HG03571 (cell line): ENCODE data around the gene HTR3D.
A peak's percentile ranks its signal among the peaks of the same experiment; 100 is the strongest.
"Not testable (repeated sequence)": the region's sequence is repeated elsewhere in the genome, so short reads cannot be mapped to it uniquely, and the experiment has no call there.

Experiments
- ATAC-seq: cut with Tn5 transposase; IDR thresholded peaks from one replicate; pipeline ENCODE4 v1.9.1; 2021; ENCODE audit not compliant: unreplicated experiment

Gene HTR3D

DNA sequence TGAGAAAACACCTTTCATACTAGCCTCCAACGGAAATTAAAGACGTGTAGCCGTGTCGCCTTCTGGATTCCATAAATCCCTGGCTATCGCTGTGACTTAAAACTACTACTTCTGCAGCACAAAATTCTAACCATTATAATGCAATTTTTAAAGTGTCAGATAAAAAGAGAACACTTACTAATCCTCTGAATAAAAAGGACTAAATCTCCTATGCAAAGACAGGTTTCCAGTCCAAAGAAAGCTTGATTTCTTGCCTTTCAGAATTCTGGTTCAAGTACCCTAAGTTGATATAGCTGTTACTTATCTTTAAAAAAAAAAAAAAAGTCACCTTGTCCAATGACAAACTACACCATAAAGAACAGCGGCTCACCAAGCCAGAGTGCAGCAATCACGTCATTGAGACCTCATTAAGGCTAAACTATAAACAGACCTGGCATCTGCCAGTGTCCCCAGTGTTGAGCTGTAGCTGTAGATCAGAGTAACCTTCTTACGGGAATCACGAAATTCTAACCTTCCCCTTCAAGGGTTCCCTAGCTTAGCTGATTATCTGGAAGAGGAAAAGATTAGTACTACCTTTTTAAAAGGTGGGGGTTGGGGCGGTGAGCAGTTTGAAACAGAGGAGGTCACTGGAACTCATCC, 16.0 kb upstream of the HTR3D start:
- no peak for ATAC-seq

DNA sequence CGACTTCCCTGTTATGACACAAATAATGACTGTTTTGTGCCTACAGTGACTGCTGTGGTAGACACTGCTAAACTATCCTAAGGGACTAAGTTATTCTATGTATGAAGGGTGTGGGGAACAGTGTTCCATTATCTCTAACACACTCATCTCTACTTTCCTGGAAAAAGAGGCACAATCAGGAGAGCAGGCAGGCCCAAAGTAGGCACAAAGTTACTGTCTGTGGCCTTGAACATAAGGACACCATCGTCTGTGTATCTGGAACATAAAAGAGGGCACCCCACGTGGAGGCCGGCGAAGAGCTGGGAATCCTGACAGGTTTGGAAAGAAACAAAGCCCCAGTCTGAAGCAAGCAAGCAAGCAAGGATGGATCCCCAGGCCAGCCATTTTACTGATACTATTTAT, 15.4 kb upstream of the HTR3D start:
- ATAC-seq, result no peak

DNA sequence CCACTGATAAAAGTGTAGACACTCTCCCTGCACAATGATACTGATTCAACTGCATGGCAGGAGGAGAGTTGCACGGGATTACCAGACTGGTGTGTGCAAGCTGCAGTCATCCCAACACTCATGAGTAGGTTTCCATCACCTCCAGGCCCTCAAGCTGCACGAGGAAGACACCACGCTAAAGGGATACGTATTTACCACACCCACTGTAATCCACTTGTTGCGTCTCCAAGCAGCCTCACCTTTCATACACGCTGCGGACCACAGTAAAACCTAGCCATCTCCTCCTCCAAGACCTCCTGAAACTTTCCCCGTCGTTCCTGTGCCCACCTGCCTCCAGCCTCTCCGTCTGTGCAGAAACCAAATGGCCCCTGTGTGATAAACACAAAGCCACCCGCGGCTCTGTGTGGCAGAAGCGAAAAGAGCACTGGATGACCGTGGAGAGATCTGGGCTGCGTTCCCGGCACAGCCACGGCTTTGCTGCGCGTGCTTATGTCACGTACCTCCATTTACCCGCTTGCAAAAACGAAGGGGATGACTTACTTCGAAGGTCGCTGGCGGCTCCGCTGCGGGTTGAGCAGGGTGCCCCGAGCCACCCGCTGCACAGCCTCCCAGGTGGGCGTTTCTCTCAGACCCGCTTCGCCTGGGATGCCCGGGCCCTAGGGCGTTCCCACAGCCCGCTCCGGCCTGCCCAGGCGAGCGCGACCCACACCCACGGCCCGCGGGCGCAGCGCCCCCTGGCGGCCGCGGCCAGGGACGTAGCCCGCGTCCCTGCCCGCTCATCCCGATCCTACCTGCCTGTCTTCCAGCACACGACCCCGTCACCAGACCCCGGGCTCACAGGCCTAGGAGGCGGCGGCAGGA, 14.5 kb upstream of the HTR3D start:
- peak; percentile 81 for ATAC-seq

DNA sequence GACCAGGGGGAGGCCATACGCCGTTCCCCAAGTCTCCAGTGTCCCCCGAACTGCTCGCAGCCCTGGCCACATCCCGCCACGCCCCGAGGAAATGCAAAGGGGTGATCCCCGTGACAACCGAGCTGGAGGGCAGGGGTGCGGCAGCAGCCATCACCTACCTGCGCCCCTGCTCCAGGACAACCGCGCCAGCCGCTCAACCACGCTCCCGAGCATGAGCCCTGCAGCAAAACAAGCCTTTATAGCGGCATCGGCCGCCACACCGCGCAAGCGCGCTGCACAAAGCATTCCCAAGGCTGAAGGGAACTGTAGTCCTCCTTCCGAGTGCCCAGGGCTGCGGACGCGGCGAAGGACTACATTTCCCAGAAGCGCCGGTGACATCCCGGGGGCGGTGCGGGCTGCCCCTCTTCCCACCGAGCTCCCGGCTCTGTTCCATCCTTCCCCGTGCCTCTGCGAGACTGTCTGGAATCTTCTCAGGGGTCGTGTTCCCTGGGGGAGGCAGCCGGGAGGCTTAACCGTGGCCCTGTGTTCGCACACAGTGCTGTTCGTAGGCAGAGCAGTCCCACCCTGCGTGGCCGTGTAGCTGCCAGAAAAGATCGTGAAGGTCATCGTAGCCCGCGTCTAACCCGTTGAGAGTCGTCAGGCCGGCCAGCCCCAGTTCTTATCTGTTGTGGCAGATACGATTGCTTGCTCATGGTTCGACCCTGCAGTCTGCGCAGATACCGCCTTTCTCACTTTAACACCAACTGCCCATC, 13.7 kb upstream of the HTR3D start, which contains the start of gene ABCC5:
TSS of gene ABCC5 (minus strand) at position 213 of the 752 bp plus-strand sequence. CDS start 3,492 bp downstream, outside the sequence.
- peak; percentile 95 for ATAC-seq

DNA sequence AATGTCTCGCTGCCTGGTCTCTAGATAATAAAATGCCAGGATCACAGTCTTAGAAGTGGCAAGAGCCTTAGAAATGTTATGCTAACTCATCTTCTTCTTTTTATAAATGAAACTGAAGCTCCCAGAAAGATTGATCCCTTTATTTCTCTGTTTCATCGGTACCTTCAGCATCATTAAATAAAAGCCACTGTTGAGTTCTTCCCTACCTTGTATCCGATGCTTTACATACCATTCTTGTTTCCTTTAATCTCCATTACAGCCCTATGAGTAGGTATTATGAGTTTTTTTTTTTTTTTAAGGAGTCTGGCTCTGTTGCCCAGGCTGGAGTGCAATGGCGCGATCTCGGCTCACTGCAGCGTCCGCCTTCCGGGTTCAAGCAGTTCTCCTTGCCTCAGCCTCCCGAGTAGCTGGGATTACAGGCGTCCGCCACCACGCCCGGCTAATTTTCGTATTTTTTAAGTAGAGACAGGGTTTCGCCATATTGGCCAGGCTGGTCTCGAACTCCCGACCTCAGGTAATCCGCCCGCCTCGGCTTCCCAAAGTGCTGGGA, 13.0 kb upstream of the HTR3D start:
- no peak for ATAC-seq

DNA sequence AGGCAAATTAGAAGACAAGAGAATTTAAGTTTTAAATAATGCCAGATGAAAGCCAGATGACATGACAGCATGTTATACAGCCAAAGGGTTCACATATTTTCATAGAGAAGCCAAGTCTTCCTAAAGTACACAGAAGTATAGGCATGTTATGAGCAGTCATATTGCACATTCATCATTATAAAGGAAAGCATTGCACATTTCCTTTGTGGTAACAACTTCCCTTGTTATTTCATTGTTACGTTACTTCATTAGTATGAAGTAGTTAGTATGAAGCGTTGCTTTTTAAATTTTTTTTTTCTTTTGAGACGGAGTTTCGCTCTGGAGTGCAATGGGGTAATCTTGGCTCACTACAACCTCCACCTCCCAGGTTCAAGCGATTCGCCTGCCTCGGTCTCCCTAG, 9.2 kb upstream of the HTR3D start:
- ATAC-seq, result no peak

DNA sequence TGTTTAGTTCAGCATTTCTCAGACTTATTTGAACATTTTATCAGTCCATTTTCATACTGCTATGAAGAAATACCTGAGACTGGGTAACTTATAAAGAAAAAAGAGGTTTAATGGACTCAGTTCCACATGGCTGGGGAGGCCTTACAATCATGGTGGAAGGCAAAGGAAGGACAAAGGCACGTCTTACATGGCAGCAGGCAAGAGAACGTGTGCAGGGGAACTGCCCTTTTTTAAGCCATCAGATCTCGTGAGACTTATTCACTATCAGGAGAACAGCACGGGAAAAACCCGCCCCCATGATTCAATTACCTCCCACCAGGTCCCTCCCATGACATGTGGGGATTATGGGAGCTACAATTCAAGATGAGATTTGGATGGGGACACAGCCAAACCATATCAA, 6.3 kb upstream of the HTR3D start:
- not testable (repeated sequence) for ATAC-seq

DNA sequence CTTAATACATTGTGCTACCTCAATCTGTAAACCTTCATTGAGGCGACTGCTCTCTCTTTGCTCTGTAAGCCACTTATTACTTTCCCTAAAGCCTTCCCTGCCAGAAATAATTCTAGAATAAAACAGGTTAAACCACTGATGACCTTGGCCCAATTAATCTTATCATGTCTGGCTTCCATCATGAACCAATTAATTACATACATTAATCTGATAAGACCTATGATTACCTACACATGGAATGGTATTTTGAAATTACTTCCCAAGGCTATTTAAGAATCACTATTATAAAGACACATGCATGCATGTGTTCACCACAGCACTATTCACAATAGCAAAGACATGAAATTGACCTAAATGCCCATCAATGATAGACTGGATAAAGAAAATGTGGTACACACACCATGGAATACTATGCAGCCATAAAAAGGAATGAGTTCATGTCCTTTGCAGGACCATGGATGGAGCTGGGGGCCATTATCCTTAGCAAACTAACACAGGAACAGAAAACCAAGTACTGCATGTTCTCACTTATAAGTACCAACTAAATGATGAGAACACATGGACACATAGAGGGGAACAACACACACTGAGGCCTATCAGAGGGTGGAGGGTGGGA, 3.2 kb upstream of the HTR3D start:
- not testable (repeated sequence) for ATAC-seq

DNA sequence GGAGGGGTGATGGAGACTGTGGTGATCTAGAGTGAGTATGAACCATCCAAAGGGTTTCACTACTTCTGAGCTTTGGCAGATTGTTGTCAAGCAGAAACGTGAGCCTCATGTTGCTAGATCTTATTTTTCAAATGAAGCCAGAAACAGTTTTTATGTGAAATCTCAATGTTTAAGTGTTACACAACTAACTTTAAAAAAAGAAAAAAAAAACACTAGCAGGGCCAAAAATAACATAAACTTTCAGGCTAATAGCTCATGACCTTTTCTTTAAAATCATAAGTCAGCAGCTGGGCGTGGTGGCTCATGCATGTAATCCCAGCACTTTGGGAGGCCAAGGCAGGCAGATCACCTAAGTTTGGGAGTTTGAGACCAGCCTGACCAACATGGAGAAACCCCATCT, 2.1 kb upstream of the HTR3D start:
- ATAC-seq, result no peak

DNA sequence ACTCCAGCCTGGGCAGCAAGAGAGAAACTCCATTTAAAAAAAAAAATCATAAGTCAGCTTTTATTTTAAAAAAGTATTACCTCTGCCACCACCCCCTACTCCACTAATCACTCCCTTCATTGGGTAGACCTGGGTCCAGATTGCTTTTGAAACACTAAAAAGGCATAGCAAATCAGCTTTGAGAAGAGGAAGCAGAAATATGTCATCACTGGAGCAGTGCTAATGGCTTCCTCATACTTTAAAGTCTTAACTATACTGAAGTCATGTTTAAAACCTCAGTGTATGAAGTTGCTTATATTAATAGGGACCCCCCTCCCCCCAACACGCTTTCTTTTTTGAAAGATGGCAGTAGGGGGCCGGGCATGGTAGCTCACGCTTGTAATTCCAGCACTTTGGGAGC, 1.0 kb upstream of the HTR3D start:
- ATAC-seq, result no peak

DNA sequence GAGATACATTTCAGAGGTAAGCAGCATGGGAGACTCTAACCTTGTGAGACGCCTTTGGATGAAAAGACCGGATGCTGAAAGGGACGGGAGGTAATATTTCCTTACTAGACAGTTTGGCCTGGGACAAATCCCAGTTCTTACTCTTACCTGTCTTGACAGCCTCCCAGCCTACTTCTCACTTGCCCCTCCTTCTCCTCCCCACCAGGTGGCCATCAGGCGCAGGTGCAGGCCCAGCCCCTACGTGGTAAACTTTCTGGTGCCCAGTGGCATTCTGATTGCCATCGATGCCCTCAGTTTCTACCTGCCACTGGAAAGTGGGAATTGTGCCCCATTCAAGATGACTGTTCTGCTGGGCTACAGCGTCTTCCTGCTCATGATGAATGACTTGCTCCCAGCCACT, 6.3 kb downstream of the HTR3D start:
- ATAC-seq, result no peak

DNA sequence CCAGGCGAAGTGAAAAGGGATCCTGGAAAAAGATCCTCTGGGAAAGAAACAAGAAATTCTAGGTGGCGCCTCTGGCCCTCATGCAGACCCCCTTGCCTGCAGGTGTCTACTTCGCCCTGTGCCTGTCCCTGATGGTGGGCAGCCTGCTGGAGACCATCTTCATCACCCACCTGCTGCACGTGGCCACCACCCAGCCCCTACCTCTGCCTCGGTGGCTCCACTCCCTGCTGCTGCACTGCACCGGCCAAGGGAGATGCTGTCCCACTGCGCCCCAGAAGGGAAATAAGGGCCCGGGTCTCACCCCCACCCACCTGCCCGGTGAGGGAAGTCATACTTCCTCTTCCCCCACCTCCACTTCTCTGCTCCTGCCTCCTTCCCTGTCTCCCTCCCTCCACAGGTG, 6.8 kb downstream of the HTR3D start:
- not testable (repeated sequence) for ATAC-seq

DNA sequence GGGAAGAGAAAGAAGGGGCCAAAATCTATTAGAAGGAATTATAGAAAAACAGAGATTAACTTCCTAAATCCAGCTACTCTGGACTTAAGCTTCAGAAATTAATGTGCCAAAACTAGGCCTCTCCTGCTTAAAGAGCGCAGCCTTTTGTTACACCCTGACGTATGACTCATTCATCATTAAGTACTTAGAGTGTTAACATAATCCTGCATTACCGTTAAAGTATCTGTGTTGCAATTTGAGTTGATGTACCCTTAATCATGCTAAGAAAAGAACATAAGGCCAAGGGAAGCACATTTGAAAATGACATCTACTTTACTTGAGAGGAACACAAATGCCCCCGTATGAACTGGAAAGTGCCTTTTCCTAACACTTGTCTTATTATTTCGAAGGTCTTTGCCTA, 7.9 kb downstream of the HTR3D start:
- ATAC-seq, result no peak

DNA sequence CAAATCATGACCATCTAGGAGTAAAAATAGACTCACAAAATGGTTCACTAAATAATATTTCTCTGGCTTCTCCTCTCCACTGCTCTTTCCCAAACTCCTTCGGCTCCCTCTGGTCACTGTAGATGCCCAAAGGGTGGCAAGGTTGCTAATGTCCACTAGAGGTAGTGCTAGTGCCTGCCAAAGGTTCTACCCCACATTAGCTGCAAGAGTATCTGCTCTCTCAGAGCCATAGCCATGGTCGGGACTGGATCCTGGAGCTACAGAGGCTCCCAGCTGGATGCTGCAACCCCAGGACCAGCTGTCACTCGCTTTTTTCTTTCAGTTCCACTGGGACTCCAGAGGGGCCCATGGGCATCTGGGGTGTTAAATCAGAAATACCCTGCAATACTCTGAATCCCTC, 8.5 kb downstream of the HTR3D start:
- ATAC-seq, result no peak

DNA sequence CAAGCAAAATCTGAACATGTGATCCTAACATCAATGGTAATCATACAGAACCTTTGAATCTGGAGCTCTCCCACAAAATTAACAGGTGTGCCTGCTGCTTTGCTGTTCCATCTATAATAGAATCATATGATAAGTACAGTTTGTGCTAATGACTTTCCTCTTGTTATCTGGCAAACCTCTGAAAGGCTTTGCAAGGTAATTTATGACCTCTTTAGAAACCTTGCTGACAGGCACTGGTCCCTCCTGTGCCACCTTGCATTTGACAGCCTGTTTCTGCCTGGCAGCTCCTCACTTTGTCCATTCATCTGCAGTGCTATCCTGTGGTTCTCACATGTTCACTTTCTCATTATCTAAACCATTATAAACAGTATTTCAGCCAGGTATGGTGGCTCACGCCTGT, 11.1 kb downstream of the HTR3D start:
- ATAC-seq, result no peak

DNA sequence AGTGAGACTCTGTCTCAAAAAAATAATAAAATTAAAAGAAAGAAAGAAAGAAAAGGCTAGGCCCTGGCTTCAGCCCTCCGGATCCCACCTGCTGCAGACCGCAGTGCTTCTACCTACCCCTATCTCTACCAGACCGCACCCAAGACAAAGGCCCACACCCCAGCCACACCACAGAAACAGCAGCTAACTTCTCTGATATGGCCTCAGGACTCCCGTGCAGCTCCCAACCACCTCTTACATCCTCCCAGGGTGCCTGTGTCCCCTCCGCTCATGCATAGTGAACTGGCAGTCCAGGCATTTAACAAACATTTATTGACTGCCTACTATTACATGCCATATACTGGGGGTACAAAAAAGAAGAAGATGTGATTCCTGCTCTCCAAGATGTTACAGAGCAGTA, 14.5 kb downstream of the HTR3D start:
- ATAC-seq, result no peak

DNA sequence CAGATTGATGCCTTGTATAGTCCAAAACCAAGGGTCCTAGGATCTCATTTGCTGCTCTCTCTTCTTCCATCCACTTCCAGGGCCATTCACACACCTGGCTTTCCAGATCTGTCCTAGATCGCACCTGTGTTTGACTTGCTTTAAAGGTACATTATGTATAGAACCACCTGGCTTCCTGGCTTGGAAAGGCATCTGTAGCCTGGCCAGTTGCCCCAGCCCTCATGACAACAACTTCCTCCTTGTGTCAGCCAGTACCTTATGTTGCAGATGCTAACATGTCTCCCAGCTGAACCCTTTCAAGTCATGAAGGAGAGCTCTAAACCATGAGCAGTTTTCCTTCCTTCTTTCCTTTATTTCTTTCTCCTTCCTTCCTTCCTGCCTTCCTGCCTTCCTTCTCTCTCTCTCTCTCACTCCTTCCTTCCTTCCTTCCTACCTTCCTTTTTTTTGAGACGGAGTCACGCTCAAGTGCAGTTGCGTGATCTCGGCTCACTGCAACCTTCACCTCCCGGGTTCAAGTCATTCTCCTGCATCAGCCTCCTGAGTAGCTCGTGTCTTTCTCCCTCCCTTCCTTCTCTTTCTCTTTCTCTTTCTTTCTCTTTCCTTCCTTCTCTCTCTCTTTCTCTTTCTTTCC, 18.8 kb downstream of the HTR3D start:
- ATAC-seq, result no peak

DNA sequence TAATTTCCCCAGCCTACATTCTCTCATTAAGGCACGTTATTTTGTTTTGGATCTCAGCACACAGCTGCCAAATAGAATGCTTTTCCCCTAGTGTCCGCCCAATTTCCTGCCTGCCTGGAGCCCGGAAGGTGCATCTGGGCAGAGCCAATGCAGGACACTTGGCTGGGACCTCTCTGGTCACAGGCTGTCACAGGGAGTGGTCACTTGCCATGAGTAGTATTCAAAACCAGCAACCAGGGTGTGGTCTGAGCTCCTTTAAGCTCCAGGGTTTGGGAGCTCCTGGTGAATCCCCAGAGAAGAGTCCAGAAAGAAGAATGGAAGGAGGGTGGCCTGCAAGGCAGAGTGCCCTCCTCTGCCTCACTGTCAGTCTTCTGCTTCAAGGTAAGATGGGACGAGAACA, 21.2 kb downstream of the HTR3D start, which contains the start of gene HTR3C:
TSS of gene HTR3C (plus strand) at position 281 of the 400 bp plus-strand sequence. CDS start at position 315, 34 bp downstream.
- ATAC-seq, result no peak

DNA sequence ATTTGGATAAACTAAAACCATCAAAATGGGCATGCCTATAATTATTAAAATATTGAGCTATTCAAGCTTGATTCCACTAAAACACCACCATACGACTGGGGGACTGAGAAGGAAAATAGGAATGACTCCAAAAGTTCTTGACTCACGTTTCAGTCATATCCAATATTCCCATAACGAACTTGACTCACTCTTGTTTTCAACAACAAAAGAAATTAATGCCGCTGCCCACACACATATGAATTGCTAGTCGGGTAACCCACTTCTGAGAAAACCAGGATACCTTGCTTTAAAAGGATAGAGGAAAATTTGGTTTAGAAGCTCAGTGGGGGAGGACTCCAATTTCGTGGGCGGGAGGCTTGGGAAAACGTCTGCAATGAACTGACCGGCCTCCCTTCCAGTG, 26.5 kb downstream of the HTR3D start:
- ATAC-seq, result no peak

DNA sequence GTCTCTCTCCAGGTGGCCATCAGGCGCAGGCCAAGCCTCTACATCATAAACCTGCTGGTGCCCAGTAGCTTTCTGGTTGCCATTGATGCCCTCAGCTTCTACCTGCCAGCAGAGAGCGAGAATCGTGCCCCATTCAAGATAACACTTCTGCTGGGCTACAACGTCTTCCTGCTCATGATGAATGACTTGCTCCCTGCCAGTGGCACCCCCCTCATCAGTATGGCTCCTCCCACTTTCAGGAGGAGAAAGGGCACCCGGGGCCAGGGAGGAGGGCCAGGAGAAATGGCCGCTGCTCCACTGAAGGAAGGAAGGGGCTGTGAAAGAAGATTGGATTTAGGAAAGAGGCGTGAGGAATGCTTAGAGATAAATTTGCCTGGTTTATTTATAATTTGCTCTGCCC, 27.9 kb downstream of the HTR3D start:
- ATAC-seq, result no peak
